Stimulated activated CD8-positive, alpha-beta memory T cell treated with anti-CD3 and anti-CD28 coated beads, Interleukin-12 subunit alpha, Interleukin-12 subunit beta, amount 100 ng/mL, for 24 hours (primary cell): ENCODE data around the gene SRSF9.
"Not testable (repeated sequence)": the region's sequence is repeated elsewhere in the genome, so short reads cannot be mapped to it uniquely, and the experiment has no call there.

Source experiments
- DNase-seq: peaks from one replicate; pipeline ENCODE4 v3.0.0-alpha.2; 2020; ENCODE audit errors: extremely low read depth

The SRSF9 gene

DNA sequence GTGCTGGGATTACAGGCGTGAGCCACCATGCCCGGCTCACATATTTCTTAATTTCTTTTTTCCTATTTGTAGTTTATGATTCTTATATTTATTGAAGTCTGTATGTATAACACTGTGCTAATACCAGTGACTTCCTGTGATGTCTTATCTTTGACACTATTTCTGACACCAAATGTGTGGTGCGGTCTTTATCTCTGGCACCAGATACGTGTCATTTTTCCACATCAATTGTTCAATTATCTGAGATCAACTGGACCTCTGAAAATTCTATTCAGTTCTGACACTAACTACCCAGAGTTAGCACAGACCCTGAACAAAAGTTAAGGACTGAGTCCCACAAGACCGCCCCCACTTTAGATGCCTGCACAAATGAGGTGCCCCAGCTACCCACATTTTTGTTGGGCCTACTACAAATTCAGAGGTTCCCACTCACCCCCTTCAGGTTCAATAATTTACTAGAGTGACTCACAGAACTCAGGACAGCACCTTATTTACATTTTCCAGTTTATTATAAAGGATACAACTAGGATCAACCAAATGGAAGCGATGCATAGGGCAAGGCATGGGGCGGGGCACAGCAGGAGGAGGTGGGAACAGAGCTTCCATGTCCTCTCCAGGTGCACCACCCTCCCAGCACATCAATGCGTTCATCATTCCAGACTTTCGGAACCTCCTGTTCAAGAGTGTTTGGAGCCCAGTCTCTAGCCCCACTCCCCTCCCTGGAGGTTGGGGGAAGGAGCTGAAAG lies 11.6 kb upstream of the SRSF9 start:
- DNase-seq = no peak

DNA sequence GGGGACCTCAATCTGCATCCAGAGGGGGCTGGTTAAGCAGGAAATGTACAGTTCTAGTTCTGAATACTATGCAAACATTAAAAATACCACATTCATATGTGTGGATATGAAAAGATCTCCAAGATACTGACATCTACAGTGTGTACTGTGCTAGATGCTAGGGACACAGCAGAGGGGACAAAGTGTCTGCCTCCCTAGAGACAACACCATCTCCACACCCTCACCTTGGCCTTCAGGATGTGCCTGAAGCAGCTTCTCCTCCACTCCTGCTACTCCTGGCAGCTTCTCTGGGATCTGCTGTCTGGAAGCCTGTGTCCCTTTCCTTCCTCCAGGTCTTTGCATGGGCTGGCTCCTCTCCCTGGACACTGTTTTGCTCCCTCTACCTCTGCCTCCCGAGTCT lies 10.7 kb upstream of the SRSF9 start:
- no peak for DNase-seq

DNA sequence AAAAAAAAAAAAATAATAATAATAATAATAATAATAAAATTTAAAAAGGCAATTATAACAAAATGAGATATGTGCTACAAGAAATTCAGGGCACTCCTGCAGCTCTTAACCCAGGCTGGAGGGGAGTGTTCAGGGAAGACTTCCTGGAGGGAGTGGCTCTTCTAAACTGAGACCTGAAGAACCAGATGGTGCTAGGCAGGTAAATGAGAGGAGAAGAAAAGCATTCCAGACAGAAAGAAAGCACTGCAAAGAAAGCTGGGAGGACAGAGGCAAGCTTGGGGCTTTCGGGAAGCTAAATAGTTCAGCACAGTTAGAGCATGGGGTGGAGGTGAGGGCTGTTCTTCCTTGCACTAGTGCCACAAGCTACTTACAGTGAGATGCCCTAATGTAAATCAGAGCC lies 9.9 kb upstream of the SRSF9 start:
- DNase-seq = no peak

DNA sequence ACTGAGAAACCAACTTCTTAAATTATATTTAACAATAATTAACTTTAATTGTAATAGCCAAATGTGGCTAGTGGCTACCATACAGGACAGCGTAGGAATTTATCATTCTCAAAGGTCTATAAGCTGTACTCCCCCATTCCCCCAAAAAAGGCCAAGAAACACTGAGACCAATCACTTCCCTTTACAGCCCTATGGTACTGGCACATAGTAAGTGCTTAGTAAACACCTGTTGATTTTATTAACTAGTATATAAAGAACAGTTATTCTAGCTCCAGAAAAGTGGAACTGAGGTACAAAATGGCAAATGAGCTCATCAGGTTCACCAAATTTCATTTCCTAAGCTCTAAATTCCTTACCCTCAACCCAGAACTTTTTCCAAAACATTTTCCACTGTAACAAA lies 6.1 kb upstream of the SRSF9 start:
- DNase-seq = no peak

GRCh38 chr12:120474616-120474960 lies 5.0 kb upstream of the SRSF9 start:
- DNase-seq = no peak

- DNase-seq = no peak
These were observed 4.5 kb upstream of the SRSF9 start for GRCh38 chr12:120473807-120474615.

GRCh38 chr12:120472521-120472920 lies 3.0 kb upstream of the SRSF9 start:
- DNase-seq = no peak

DNA sequence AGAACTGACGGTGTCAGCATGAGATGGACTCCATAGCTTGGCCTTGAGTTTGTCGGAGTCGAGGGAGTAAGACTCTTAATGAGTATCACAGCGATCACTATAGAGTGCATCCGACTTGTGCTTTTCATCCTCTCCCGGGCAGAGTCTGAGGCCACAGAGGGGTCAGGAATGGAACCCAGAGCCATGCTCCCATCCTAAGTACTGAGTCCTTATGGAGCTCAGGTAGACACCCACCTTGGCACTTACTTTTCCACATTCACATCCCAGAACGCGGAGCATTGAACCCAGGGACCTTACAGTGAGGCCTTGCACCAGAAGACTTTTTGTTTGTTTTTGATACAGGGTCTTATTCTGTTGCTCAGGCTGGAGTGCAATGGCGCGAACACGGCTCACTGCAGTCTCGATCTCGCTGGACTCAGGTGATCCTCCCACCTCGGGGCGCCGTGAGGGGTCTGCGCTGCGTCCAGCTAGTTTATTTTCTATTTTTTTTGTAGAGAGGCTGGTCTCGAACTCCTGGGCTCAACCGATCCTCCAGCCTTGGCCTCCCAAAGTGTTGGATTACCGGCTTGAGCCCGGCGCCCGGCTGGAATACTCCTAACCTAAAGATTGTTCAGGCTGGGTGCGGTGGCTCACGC lies 719 bp upstream of the SRSF9 start:
- no peak for DNase-seq

DNA sequence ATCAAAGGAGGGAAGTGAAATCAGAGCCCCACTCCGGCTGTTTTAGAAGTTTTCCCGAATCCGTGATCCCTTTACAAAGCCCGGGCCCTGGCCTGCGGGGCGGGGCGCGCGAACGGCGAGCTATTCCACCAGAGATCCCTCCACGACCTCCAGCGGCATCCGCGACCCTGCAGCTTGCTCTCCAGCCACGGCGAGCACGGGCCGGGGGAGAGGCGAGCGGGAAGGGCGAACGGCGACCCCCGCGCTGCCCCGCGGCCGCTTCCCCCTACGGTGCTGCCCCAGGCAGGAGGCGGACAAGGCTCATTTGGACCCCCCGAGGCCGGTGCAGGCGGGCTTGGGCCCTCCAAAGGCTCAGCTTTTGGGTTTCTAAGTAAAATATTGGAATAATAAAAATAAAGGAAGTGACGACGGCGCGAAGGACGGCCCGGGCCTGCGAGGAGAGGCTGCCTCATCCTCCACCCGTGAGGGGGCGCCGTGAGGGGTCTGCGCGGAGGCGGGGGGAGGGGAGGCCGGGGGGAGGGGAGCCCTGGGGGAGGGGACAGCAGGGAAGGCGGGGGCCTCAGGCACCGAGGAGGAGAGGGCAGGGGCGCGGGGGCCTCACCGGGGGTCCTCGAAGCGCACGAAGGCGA lies 613 bp downstream of the SRSF9 start:
- no peak for DNase-seq

- no peak for DNase-seq
These were observed 1.2 kb downstream of the SRSF9 start for GRCh38 chr12:120468325-120468820.

GRCh38 chr12:120467439-120467838 lies 2.1 kb downstream of the SRSF9 start:
- DNase-seq = no peak

- DNase-seq = no peak
These were observed 2.8 kb downstream of the SRSF9 start for GRCh38 chr12:120466560-120467315.

- DNase-seq = no peak
These were observed 3.8 kb downstream of the SRSF9 start for GRCh38 chr12:120465756-120466155.

DNA sequence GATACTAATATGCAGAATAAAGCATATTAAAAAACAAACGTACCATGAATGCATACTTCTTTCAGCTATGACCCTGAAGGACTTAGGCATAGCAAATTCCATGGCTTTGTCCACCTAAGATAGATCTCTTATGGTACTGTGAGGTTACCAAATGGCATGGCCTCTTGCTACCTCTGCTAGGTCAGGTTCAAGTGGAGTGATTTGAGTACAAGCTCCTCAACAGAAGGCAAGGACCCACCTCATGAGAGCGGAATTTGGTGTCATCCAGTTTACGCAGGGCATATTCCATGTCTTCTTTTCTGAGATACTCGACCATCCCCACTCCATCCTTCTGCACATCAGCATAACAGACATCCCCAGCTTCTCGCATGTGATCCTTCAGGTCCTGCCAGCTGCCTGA lies 5.8 kb downstream of the SRSF9 start:
- DNase-seq = no peak

DNA sequence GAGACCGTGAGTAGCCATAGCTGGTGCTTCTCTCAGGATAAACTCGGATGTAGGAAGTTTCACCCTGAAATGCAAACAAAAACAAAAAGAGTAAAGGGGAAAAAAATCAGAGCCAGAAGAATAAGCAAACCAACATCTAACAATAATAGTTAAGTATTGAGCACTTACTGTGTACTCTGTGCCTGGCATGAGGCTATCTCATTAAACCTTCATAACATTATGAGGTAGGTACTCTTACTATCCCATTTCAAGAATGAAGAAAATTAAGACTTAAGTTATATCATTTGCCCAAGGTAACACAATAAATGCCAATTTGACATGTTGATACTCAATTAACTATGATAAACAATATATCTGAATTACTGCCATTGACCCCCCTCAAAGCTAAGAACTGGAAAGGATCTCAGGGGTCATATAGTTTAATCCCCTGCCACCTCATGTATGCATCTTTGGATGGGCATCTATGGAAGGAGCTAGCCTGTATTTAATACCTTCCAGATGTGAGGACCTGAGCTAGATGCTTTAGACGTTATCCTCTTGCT lies 7.4 kb downstream of the SRSF9 start:
- no peak for DNase-seq

DNA sequence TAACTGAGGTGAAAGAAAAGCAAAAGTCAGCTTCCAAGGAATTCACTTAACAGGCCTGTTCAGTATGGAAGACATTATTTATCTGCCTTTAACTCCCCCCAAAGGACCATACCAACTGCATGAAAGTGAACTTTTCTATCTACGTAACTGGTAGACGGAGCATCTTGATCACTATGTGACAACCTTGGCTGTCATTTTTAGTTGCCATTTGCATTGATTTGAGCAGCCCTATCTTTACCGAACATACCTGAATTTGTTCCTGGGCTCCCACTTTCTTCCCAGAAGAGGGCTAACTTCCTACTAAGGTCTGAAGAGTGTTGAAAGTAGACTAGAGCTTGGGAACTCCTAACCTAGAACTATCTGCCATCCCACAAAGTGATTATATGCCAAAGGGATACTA lies 9.4 kb downstream of the SRSF9 start:
- no peak for DNase-seq

DNA sequence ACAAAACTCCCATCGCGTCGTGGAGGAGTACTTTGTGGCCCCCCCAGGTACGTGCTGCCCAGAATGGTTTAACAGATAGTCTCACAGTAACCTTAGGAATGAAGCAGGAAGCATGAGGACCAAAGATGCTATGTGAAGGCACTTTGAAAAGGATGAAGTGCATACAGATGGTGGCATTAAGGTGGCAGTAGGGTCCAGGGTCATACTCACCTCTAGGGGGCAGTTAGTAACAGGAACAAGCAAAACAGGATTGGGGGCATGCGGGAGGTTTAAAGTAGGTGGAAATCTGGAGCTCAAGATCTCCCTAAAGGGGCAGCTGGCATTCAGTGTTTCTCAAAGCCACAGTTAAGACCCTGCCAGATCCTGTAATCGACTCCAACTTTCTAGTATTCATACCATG lies 12.4 kb downstream of the SRSF9 start:
- no peak for DNase-seq

DNA sequence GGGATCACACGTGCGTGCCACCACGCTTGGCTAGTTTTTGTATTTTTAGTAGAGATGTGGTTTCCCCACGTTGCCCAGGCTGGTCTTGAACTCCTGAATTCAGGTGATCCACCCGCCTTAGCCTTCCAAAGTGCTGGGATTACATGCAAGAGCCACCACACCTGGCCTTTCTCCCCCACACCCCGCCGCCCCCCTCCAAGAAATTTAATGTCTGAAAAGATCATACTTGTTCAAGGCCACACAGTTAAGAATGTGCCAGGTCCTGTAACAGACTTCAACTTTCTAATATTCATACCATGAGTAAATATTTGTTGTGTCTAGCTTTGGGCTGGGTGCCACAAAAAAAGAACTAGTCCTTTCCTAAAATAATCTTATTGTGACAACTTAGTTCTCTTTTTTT lies 14.2 kb downstream of the SRSF9 start:
- DNase-seq = no peak

- DNase-seq = no peak
These were observed 15.6 kb downstream of the SRSF9 start for GRCh38 chr12:120453977-120454376.

GRCh38 chr12:120453060-120453750 lies 16.3 kb downstream of the SRSF9 start:
- DNase-seq = no peak

GRCh38 chr12:120452524-120452923 lies 17.0 kb downstream of the SRSF9 start:
- not testable (repeated sequence) for DNase-seq
